Aorta (tissue), 5 donors: Measurements from ENCODE around the gene SLC27A1. TPM values are rescaled to one million over a fixed set of nuclear protein-coding genes. Genes with fewer than 3 reads are reported as not detected.
"Not testable (repeated sequence)": the region's sequence is repeated elsewhere in the genome, so short reads cannot be mapped to it uniquely, and the experiment has no call there.

Experiments used
- ATAC-seq: fragments of 200-7000 bp; cut with Tn5 transposase; one replicate; pipeline ENCODE4 v1.9.1; 2022; ENCODE audit warnings: moderate library complexity; ENCODE audit not compliant: low FRiP score
- DNase-seq, 2 donors: peaks; one replicate each; pipeline ENCODE4 v3.0.0-alpha.2; 2020
- H3K27ac ChIP-seq, 2 donors: one replicate each; pipeline ENCODE4 v1.5.1; 2013; ENCODE audit warnings: low read length in 2 of 2, mild to moderate bottlenecking in 2 of 2, moderate library complexity in 2 of 2, control low read depth in 1 of 2, inconsistent platforms in 1 of 2, low read depth in 1 of 2
- H3K27me3 ChIP-seq, 2 donors: one replicate each; pipeline ENCODE4 v1.6.1; 2013; ENCODE audit warnings: control low read depth in 1 of 2, low read length in 1 of 2, mild to moderate bottlenecking in 1 of 2, moderate library complexity in 1 of 2; ENCODE audit not compliant: insufficient read depth in 2 of 2, control insufficient read depth in 1 of 2
- H3K36me3 ChIP-seq, 2 donors: one replicate each; pipeline ENCODE4 v1.6.1; 2013; ENCODE audit warnings: control low read depth in 1 of 2, low read length in 1 of 2, mild to moderate bottlenecking in 1 of 2; ENCODE audit not compliant: insufficient read depth in 2 of 2, control insufficient read depth in 1 of 2
- H3K4me1 ChIP-seq, 2 donors: one replicate each; pipeline ENCODE4 v1.6.1; 2013; ENCODE audit warnings: low read length in 2 of 2, control low read depth in 1 of 2, mild to moderate bottlenecking in 1 of 2, moderate library complexity in 1 of 2; ENCODE audit not compliant: insufficient read depth in 2 of 2, control insufficient read depth in 1 of 2
- H3K4me3 ChIP-seq, 2 donors: one replicate each; pipeline ENCODE4 v1.5.1; 2013; ENCODE audit warnings: low read length in 2 of 2, control low read depth in 1 of 2, mild to moderate bottlenecking in 1 of 2
- H3K9me3 ChIP-seq: one replicate; pipeline ENCODE4 v1.6.1; 2013; ENCODE audit warnings: mild to moderate bottlenecking, low read length; ENCODE audit not compliant: control insufficient read depth
- WGBS, 2 donors: extraction: QIAGEN DNeasy Blood & Tissue Kit; methylation state at CpG; one replicate each; pipeline ENCODE4 v1.1.7; 2013; 5-methylcytosine and 5-hydroxymethylcytosine counted together
- intact Hi-C, 2 donors: fragments of 100-400 bp; cut with DNase I; formaldehyde crosslinking; loops; one replicate each; pipeline versions ENCODE4 v1.14.2 to v1.15.0; 2022
- polyA plus RNA-seq, 2 donors: library from polyadenylated mRNA; stranded (reverse); fragments of 200-250 nt; gene quantifications; one replicate each; pipeline ENCODE4 v1.2.3, GENCODE V29; 2013
- total RNA-seq, 2 donors: library from RNA; stranded (reverse); fragmentation: NEBNext Ultra II Directional; extraction: Animal tissue kit (Norgen Biotek cat#: 25700); gene quantifications; one replicate each; pipeline ENCODE4 v1.2.1, GENCODE V29; 2021
- donor health status: healthy with polysubstance abuse.
- donor health status: Bipolar disorder and iron deficiency.
- donor health status: DM: no; HTN: no; CAD: no.
- donor health status: DM: no; HTN: no; CAD: no.
- donor health status: DM: yes; HTN: yes; CAD: no.

The SLC27A1 gene
- total and polyA plus RNA-seq, 4 donors, result 6.8 to 37.8 (median 17.1) TPM

DNA sequence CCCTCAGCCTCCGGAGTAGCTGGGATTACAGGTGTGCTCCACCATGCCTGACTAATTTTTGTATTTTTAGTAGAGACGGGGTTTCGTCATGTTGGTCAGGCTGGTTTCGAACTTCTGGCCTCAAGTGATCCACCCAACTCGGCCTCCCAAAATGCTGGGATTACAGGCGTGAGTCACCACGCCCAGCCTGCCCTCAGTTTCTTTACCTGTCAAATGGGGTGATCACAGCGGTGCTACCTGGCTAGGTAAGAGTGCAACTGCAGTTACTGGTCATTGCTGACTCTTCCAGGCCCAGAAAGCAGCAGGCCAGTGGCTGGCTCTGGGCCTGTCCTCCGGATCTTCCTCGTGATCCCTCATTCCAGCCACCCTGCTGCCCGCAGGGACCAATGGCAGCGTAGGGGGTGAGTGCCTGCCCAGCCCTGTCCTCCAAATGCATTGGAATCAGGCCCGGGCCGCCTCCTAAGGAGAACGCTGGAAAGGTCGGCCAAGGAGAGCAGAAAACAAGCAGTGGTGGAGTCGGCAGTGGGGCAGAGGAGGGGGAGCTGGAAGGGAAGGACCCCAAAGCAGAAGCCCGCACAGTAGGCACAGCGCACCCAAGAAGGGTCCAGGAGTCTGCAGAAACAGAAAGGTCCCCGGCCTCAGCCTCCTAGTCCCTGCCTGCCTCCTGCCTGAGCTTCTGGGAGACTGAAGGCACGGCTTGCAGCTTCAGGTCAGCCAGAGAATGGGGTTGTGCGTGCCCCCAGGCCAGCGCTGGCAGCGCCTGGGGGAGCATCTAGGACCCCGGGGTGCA, 1.8 kb upstream of the SLC27A1 start:
- Histone ChIP-seq H3K9me3 (no peaks in the 10 kb centered on the region), H3K4me3 (no peak overlapping the region), H3K27ac (no peak overlapping the region), H3K4me1 (no peaks in the 10 kb centered on the region), H3K27me3 (no peaks in the 10 kb centered on the region), H3K36me3 (no peaks in the 10 kb centered on the region)
- ATAC-seq, result no peak
- DNase-seq, result peak in 1 of 2 donors; percentile 67
- intact Hi-C loops, result loop anchor here in 1 of 2 donors (5.0 kb wide), 2 partner anchors 71 to 131 kb away; partner anchors contain the start of gene GTPBP3
- WGBS, 2 donors, result 37 to 38% methylated on average over 25 of the region's 25 CpGs

GRCh38 chr19:17469092-17469480, 1.2 kb upstream of the SLC27A1 start:
- DNase-seq (no peak), ATAC-seq (no peak)
- Histone ChIP-seq H3K36me3 (no peaks in the 10 kb centered on the region), H3K27me3 (no peaks in the 10 kb centered on the region), H3K27ac (peak overlapping the region in 1 of 2 donors; percentile 55), H3K4me1 (no peaks in the 10 kb centered on the region), H3K9me3 (no peaks in the 10 kb centered on the region), H3K4me3 (peak overlapping the region; percentile 11 to 30)
- 0 to 1% methylated on average over 18 to 19 of the region's 19 CpGs for WGBS, 2 donors
- intact Hi-C loops, result loop anchor here in 1 of 2 donors (5.0 kb wide), 2 partner anchors 72 to 132 kb away; partner anchors contain the start of gene GTPBP3

- Histone ChIP-seq H3K4me1 (no peaks in the 10 kb centered on the region), H3K36me3 (no peaks in the 10 kb centered on the region), H3K27ac (peak overlapping the region in 1 of 2 donors; percentile 73), H3K4me3 (peak overlapping the region; percentile 30 to 40), H3K27me3 (no peaks in the 10 kb centered on the region), H3K9me3 (no peaks in the 10 kb centered on the region)
- DNase-seq (peak; percentile 98 to 99), ATAC-seq (peak; percentile 92)
- WGBS, 2 donors, result 1% methylated on average over 30 to 31 of the region's 31 CpGs
- intact Hi-C loops, result loop anchor here (5.0 to 10.0 kb wide), 4 partner anchors 43 to 385 kb away; partner anchors contain the start of genes GTPBP3 (in 1 of the 2), PGLS (in 1 of the 2) and RPL18A (in 1 of the 2)
These were observed 750 bp upstream of the SLC27A1 start for GRCh38 chr19:17469481-17470067.

DNA sequence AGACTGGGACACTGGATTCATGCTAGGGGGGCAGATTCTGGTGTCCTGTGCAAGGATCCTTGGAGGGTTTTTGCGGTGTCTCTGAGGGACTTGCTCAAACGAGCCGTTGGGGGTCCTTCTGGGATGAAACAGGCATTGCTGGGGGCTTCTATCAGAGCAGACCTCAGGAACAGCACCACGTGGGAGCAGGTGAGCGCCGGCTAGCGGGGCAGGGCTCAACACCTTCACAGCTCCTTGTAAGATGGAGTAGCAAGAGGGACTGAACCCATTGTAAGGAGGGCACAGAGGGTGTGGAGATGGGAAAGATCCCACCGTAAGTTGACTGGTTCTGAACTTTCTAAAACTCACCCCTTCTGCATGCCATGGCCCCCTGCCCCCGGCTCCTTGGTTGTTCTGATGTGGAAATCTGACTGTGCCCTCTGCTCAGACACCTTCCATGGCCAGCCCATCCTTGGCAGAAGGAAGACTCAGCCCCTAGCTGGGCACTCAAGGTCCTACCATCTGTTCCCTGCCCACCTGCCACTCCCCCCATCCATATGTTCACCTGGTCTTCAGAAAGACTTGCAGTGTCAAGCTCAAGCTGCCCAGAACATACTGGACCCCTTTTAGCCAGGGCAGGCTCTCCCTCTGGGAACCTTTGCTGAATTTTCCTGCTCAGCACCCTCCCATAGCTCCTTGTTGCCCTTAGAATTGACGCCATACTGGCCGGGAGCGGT, 1.2 kb downstream of the SLC27A1 start:
- Histone ChIP-seq H3K36me3 (no peaks in the 10 kb centered on the region), H3K9me3 (no peaks in the 10 kb centered on the region), H3K27me3 (no peaks in the 10 kb centered on the region), H3K27ac (no peak overlapping the region), H3K4me1 (no peaks in the 10 kb centered on the region), H3K4me3 (no peak overlapping the region)
- 45 to 53% methylated on average over 11 to 12 of the region's 12 CpGs for WGBS, 2 donors
- intact Hi-C loops, result loop anchor here (5.0 to 10.0 kb wide), 2 partner anchors 41 to 383 kb away; partner anchors contain the start of genes PGLS (in 1 of the 2) and RPL18A (in 1 of the 2)
- ATAC-seq (no peak), DNase-seq (no peak)

- ATAC-seq, result no peak
- Histone ChIP-seq H3K4me3 (no peak overlapping the region), H3K9me3 (no peaks in the 10 kb centered on the region), H3K27ac (no peak overlapping the region), H3K27me3 (no peaks in the 10 kb centered on the region), H3K36me3 (no peaks in the 10 kb centered on the region), H3K4me1 (no peaks in the 10 kb centered on the region)
- 89 to 90% methylated on average over 9 of the region's 9 CpGs for WGBS, 2 donors
- DNase-seq, result no peak
- intact Hi-C loops, result loop anchor here (5.0 to 10.0 kb wide), 2 partner anchors 39 to 382 kb away; partner anchors contain the start of genes PGLS (in 1 of the 2) and RPL18A (in 1 of the 2)
These were observed 2.7 kb downstream of the SLC27A1 start for GRCh38 chr19:17473041-17473440.

DNA sequence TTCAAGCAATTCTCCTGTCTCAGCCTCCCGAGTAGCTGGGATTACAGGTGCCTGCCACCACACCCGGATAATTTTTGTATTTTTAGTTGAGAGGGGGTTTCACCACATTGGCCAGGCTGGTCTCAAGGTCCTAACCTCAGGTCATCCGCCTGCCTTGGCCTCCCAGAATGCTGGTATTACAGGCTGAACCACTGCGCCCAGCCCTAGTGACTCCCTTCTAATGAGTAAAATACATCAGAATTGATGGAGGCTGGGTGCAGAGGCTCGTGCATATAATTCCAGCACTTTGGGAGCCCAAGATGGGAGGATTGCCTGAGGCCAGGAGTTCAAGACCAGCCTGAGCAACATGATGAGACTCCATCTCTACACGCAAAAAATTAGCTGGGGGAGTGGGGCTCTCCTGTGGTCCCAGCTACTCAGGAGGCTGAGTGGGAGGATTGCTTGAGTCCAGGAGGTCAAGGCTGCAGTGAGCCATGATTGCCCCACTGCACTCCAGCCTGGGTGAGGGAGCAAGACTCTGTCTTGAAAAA, 4.8 kb downstream of the SLC27A1 start:
- H3K27ac ChIP-seq, result not testable (repeated sequence)
- 79 to 81% methylated on average over 6 of the region's 6 CpGs for WGBS, 2 donors

GRCh38 chr19:17475541-17476115, 5.3 kb downstream of the SLC27A1 start:
- DNase-seq, result peak in 1 of 2 donors; percentile 71
- Histone ChIP-seq H3K27me3 (no peaks in the 10 kb centered on the region), H3K27ac (peak overlapping the region in 1 of 2 donors; percentile 10), H3K36me3 (no peaks in the 10 kb centered on the region), H3K4me1 (no peaks in the 10 kb centered on the region), H3K9me3 (no peaks in the 10 kb centered on the region), H3K4me3 (no peak overlapping the region)
- peak; percentile 67 for ATAC-seq
- intact Hi-C loops, result loop anchor here in 1 of 2 donors (5.0 to 10.0 kb wide), 2 partner anchors 37 to 379 kb away; partner anchors contain the start of genes PGLS and RPL18A
- 6% methylated on average over 10 of the region's 10 CpGs for WGBS, 2 donors

More for the DNA sequence above, 4.8 kb downstream of the SLC27A1 start:
- not testable (repeated sequence) for H3K9me3 ChIP-seq, H3K27me3 ChIP-seq, ATAC-seq, H3K36me3 ChIP-seq, DNase-seq, H3K4me1 ChIP-seq, H3K4me3 ChIP-seq
- intact Hi-C loops, result loop anchor here in 1 of 2 donors (5.0 to 10.0 kb wide), 2 partner anchors 37 to 380 kb away; partner anchors contain the start of genes PGLS and RPL18A
